HEK293 (cell line): ENCODE results near the gene EYS.

Experiments used
- CTCF ChIA-PET: fragments of 350-600 bp; formaldehyde crosslinking; extraction: SDS; loops from one replicate; lab custom pipeline; 2021; ENCODE audit warnings: antibody characterized with exemption; lab: Yijun Ruan, JAX
- POLR2A ChIA-PET: fragments of 300-600 bp; formaldehyde crosslinking; extraction: SDS; loops from one replicate; lab custom pipeline; 2020; ENCODE audit warnings: antibody characterized with exemption, inconsistent platforms; lab: Yijun Ruan, JAX
- H3K27ac ChIP-seq: fragments of 200-500 bp; sonication (Bioruptor generic); 2 replicates; pipeline ENCODE4 v1.5.1; 2014; ENCODE audit warnings: low read depth, low read length, control low read depth, inconsistent platforms; ENCODE audit errors: extremely low read depth
- H3K36me3 ChIP-seq, 2 experiments: fragments of 200-500 bp in 1 of 2; sonication (Bioruptor generic) in 1 of 2; 1 replicate in 1 of 2; 2 replicates in 1 of 2; pipeline ENCODE4 v1.5.1; 2014 to 2017; ENCODE audit warnings: inconsistent platforms in 2 of 2, low read length in 2 of 2; ENCODE audit not compliant: control insufficient read depth in 2 of 2, insufficient read depth in 1 of 2
- H3K4me1 ChIP-seq: fragments of 200-500 bp; sonication (Bioruptor generic); 2 replicates; pipeline ENCODE4 v1.5.1; 2014; ENCODE audit warnings: mild to moderate bottlenecking, low read length, inconsistent platforms; ENCODE audit not compliant: control insufficient read depth, insufficient read depth
- H3K4me3 ChIP-seq: 2 replicates; pipeline ENCODE4 v1.5.1; 2011; ENCODE audit warnings: low read depth, mild to moderate bottlenecking, control low read depth, low read length, moderate library complexity
- H3K9me3 ChIP-seq: fragments of 200-500 bp; sonication (Bioruptor generic); 2 replicates; pipeline ENCODE4 v1.5.1; 2014; ENCODE audit warnings: low read depth, low read length, inconsistent platforms; ENCODE audit not compliant: control insufficient read depth, insufficient read depth
- BCL11A ChIP-seq: fragments of 450-650 bp; formaldehyde crosslinking; IDR thresholded peaks from 2 replicates; pipeline ENCODE4 v1.5.1; 2016; ENCODE audit warnings: low read depth, missing biosample characterization, missing genetic modification characterization
- GFI1B ChIP-seq: fragments of 450-650 bp; formaldehyde crosslinking; IDR thresholded peaks from 2 replicates; pipeline ENCODE4 v1.5.1; 2016; ENCODE audit warnings: missing biosample characterization, missing genetic modification characterization
- GLI4 ChIP-seq: fragments of 450-650 bp; formaldehyde crosslinking; IDR thresholded peaks from 2 replicates; pipeline ENCODE4 v1.5.1; 2016; ENCODE audit warnings: missing biosample characterization, missing genetic modification characterization
- HOXA7 ChIP-seq: sonication (generic); formaldehyde crosslinking; IDR thresholded peaks from 2 replicates; pipeline ENCODE4 v1.8.1; 2022; ENCODE audit warnings: missing genetic modification reagents, borderline replicate concordance
- HOXD13 ChIP-seq: sonication (generic); formaldehyde crosslinking; IDR thresholded peaks from 2 replicates; pipeline ENCODE4 v1.8.0; 2022; ENCODE audit warnings: missing genetic modification reagents, borderline replicate concordance
- OSR2 ChIP-seq: fragments of 450-650 bp; formaldehyde crosslinking; IDR thresholded peaks from 2 replicates; pipeline ENCODE4 v1.5.1; 2016; ENCODE audit warnings: missing biosample characterization, missing genetic modification characterization
- ZNF132 ChIP-seq: fragments of 450-650 bp; formaldehyde crosslinking; IDR thresholded peaks from 2 replicates; pipeline ENCODE4 v1.5.1; 2017; ENCODE audit warnings: missing biosample characterization, missing genetic modification characterization, borderline replicate concordance
- ZNF146 ChIP-seq: fragments of 450-650 bp; formaldehyde crosslinking; IDR thresholded peaks from 2 replicates; pipeline ENCODE4 v1.5.1; 2016; ENCODE audit warnings: missing biosample characterization, missing genetic modification characterization
- ZNF239 ChIP-seq: fragments of 450-650 bp; formaldehyde crosslinking; IDR thresholded peaks from 2 replicates; pipeline ENCODE4 v1.5.1; 2016; ENCODE audit warnings: missing biosample characterization, missing genetic modification characterization
- ZNF311 ChIP-seq: fragments of 450-650 bp; formaldehyde crosslinking; IDR thresholded peaks from 2 replicates; pipeline ENCODE4 v1.5.1; 2017; ENCODE audit warnings: missing biosample characterization, missing genetic modification characterization, borderline replicate concordance
- ZNF335 ChIP-seq: fragments of 450-650 bp; formaldehyde crosslinking; conservative IDR thresholded peaks from 2 replicates; pipeline ENCODE4 v1.5.1; 2016; ENCODE audit warnings: missing biosample characterization, missing genetic modification characterization
- ZNF350 ChIP-seq: fragments of 450-650 bp; formaldehyde crosslinking; IDR thresholded peaks from 2 replicates; pipeline ENCODE4 v1.5.0; 2017; ENCODE audit warnings: missing biosample characterization, mild to moderate bottlenecking, missing genetic modification characterization
- ZNF404 ChIP-seq: fragments of 450-650 bp; formaldehyde crosslinking; IDR thresholded peaks from 2 replicates; pipeline ENCODE4 v1.5.1; 2017; ENCODE audit warnings: missing biosample characterization, missing genetic modification characterization
- ZNF473 ChIP-seq: fragments of 450-650 bp; formaldehyde crosslinking; IDR thresholded peaks from 2 replicates; pipeline ENCODE4 v1.5.1; 2017; ENCODE audit warnings: missing biosample characterization, missing genetic modification characterization
- ZNF518A ChIP-seq: fragments of 450-650 bp; formaldehyde crosslinking; conservative IDR thresholded peaks from 2 replicates; pipeline ENCODE4 v1.5.1; 2016; ENCODE audit warnings: low read depth, missing biosample characterization, missing genetic modification characterization
- ZNF585B ChIP-seq: fragments of 450-650 bp; formaldehyde crosslinking; IDR thresholded peaks from 2 replicates; pipeline ENCODE4 v1.5.1; 2016; ENCODE audit warnings: missing biosample characterization, missing genetic modification characterization
- ZNF600 ChIP-seq: fragments of 450-650 bp; formaldehyde crosslinking; IDR thresholded peaks from 2 replicates; pipeline ENCODE4 v1.5.1; 2016; ENCODE audit warnings: missing biosample characterization, missing genetic modification characterization
- ZNF610 ChIP-seq: fragments of 450-650 bp; formaldehyde crosslinking; IDR thresholded peaks from 2 replicates; pipeline ENCODE4 v1.5.1; 2016; ENCODE audit warnings: missing biosample characterization, missing genetic modification characterization, borderline replicate concordance
- ZNF624 ChIP-seq: fragments of 450-650 bp; formaldehyde crosslinking; IDR thresholded peaks from 2 replicates; pipeline ENCODE4 v1.5.1; 2017; ENCODE audit warnings: missing biosample characterization, missing genetic modification characterization
- ZNF639 ChIP-seq: fragments of 450-650 bp; formaldehyde crosslinking; IDR thresholded peaks from 2 replicates; pipeline ENCODE4 v1.5.1; 2016; ENCODE audit warnings: missing biosample characterization, missing genetic modification characterization
- ZNF664 ChIP-seq: fragments of 450-650 bp; formaldehyde crosslinking; IDR thresholded peaks from 2 replicates; pipeline ENCODE4 v1.5.1; 2016; ENCODE audit warnings: missing biosample characterization, missing genetic modification characterization
- ZNF830 ChIP-seq: fragments of 450-650 bp; IDR thresholded peaks from 2 replicates; pipeline ENCODE4 v1.5.0; 2018; ENCODE audit warnings: missing biosample characterization, missing genetic modification characterization, low read depth, mild to moderate bottlenecking, moderate library complexity
- TF ChIP-seq, protein P1 (sequence below): fragments of 450-650 bp; formaldehyde crosslinking; IDR thresholded peaks from 2 replicates; pipeline ENCODE4 v1.5.1; 2016; ENCODE audit warnings: missing biosample characterization, missing genetic modification characterization

The EYS gene

GRCh38 chr6:63817492-63818050 is 1889.5 kb downstream of the EYS start:
- Histone ChIP-seq H3K4me3 (no peak overlapping the region), H3K9me3 (no peaks in the 10 kb centered on the region), H3K27ac (no peak overlapping the region), H3K36me3 (no peaks in the 10 kb centered on the region), H3K4me1 (no peaks in the 10 kb centered on the region)
- ChIA-PET POLR2A (no interaction called here), CTCF (interaction anchor here (0.6 to 6.6 kb wide), 6 partner anchors 9 to 465 kb away, joined by 3 to 40 read pairs (median 6); no protein-coding TSS in a partner anchor)
- TF ChIP-seq HOXD13: no peak
- TF ChIP-seq ZNF350 (tag by site-specific recombination): no peak
- no peak for TF ChIP-seq ZNF404 (tag by site-specific recombination)
- no peak for TF ChIP-seq ZNF132
- no peak for TF ChIP-seq ZNF239
- TF ChIP-seq ZNF830 (tag by site-specific recombination): no peak
- no peak for TF ChIP-seq GLI4 (tag by site-specific recombination)
- no peak for TF ChIP-seq BCL11A (tag by site-specific recombination)
- no peak for TF ChIP-seq ZNF600 (tag by site-specific recombination)
- TF ChIP-seq, protein P1, sequence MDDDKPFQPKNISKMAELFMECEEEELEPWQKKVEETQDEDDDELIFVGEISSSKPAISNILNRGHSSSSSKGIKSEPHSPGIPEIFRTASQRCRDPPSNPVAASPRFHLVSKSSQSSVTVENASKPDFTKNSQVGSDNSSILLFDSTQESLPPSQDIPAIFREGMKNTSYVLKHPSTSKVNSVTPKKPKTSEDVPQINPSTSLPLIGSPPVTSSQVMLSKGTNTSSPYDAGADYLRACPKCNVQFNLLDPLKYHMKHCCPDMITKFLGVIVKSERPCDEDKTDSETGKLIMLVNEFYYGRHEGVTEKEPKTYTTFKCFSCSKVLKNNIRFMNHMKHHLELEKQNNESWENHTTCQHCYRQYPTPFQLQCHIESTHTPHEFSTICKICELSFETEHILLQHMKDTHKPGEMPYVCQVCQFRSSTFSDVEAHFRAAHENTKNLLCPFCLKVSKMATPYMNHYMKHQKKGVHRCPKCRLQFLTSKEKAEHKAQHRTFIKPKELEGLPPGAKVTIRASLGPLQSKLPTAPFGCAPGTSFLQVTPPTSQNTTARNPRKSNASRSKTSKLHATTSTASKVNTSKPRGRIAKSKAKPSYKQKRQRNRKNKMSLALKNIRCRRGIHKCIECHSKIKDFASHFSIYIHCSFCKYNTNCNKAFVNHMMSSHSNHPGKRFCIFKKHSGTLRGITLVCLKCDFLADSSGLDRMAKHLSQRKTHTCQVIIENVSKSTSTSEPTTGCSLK (tag by site-specific recombination): no peak

GRCh38 chr6:63816982-63817436 is 1890.0 kb downstream of the EYS start:
- CTCF ChIA-PET: interaction anchor here (0.6 to 6.6 kb wide), 7 partner anchors 8 to 464 kb away, joined by 3 to 40 read pairs (median 5); no protein-coding TSS in a partner anchor

More at GRCh38 chr6:63816982-63817436, 1890.0 kb downstream of the EYS start:
- POLR2A ChIA-PET: no interaction called here
- Histone ChIP-seq H3K27ac (no peak overlapping the region), H3K36me3 (no peaks in the 10 kb centered on the region), H3K4me3 (no peak overlapping the region), H3K9me3 (no peaks in the 10 kb centered on the region), H3K4me1 (no peaks in the 10 kb centered on the region)
- TF ChIP-seq ZNF311 (tag by site-specific recombination): no peak
- TF ChIP-seq ZNF664: no peak
- TF ChIP-seq ZNF335 (tag by site-specific recombination): no peak
- TF ChIP-seq ZNF585B (tag by site-specific recombination): no peak
- TF ChIP-seq ZNF610 (tag by site-specific recombination): no peak
- no peak for TF ChIP-seq ZNF146
- no peak for TF ChIP-seq HOXA7 (CRISPR knock-in tag)
- no peak for TF ChIP-seq GFI1B (tag by site-specific recombination)
- TF ChIP-seq OSR2 (tag by site-specific recombination): no peak
- no peak for TF ChIP-seq ZNF639
- TF ChIP-seq ZNF624 (tag by site-specific recombination): no peak
- no peak for TF ChIP-seq ZNF473
- no peak for TF ChIP-seq ZNF518A (tag by site-specific recombination)
